Measurements from ENCODE around the gene MARCHF5. TPM values are rescaled to one million over a fixed set of nuclear protein-coding genes. Genes with fewer than 3 reads are reported as not detected.
"Not testable (repeated sequence)": the region's sequence is repeated elsewhere in the genome, so short reads cannot be mapped to it uniquely, and the experiment has no call there.

MARCHF5 gene
- total RNA-seq, 1 experiment from 2014 or later = 32.2 TPM

- TF ChIP-seq CREM (CRISPR knock-in tag; IDR thresholded peaks at IDR 0.05) (peak; percentile 64; the same call in 1 of the 2 replicates), RORB (CRISPR knock-in tag; IDR thresholded peaks at IDR 0.05) (no peak), ZNF396 (CRISPR knock-in tag; IDR thresholded peaks at IDR 0.05; ENCODE audit: borderline replicate concordance) (no peak; the same call in 1 of the 2 replicates), ETV6 (CRISPR knock-in tag; IDR thresholded peaks at IDR 0.05) (peak; percentile 95), ZNF232 (CRISPR knock-in tag; IDR thresholded peaks at IDR 0.05) (0 out of 2 replicates have a peak, but pooled peaks have one; percentile 37), JUN (CRISPR knock-in tag; IDR thresholded peaks at IDR 0.05) (no peak), ZNF138 (CRISPR knock-in tag; conservative IDR thresholded peaks at IDR 0.05) (no peak), FOXK1 (CRISPR knock-in tag; IDR thresholded peaks at IDR 0.05) (peak; percentile 89), HMGA2 (CRISPR knock-in tag; IDR thresholded peaks at IDR 0.05) (no peak), ZNF317 (CRISPR knock-in tag; IDR thresholded peaks at IDR 0.05; ENCODE audit: borderline replicate concordance, low read depth) (no peak), MYBL2 (CRISPR knock-in tag; IDR thresholded peaks at IDR 0.05) (0 out of 2 replicates have a peak, but pooled peaks have one; percentile 28), TEAD1 (CRISPR knock-in tag; IDR thresholded peaks at IDR 0.05) (peak; percentile 73), ATF2 (CRISPR knock-in tag; IDR thresholded peaks at IDR 0.05; ENCODE audit: borderline replicate concordance, low read depth) (no peak), CREB1 (CRISPR knock-in tag; IDR thresholded peaks at IDR 0.05) (no peak), TEAD4 (CRISPR knock-in tag; IDR thresholded peaks at IDR 0.05) (peak; percentile 80), TCF7 (CRISPR knock-in tag; IDR thresholded peaks at IDR 0.05; ENCODE audit: low read depth) (no peak), JAZF1 (CRISPR knock-in tag; IDR thresholded peaks at IDR 0.05) (no peak), TP53 (CRISPR knock-in tag; IDR thresholded peaks at IDR 0.05) (0 out of 2 replicates have a peak, but pooled peaks have one; percentile 57), ZBTB21 (CRISPR knock-in tag; IDR thresholded peaks at IDR 0.05; ENCODE audit: borderline replicate concordance) (no peak; the same call in 1 of the 2 replicates), EMX1 (CRISPR knock-in tag; IDR thresholded peaks at IDR 0.05) (no peak), FOXP1 (CRISPR knock-in tag; IDR thresholded peaks at IDR 0.05; ENCODE audit: borderline replicate concordance) (no peak)
- TF ChIP-seq, protein P1, sequence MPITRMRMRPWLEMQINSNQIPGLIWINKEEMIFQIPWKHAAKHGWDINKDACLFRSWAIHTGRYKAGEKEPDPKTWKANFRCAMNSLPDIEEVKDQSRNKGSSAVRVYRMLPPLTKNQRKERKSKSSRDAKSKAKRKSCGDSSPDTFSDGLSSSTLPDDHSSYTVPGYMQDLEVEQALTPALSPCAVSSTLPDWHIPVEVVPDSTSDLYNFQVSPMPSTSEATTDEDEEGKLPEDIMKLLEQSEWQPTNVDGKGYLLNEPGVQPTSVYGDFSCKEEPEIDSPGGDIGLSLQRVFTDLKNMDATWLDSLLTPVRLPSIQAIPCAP (CRISPR knock-in tag; IDR thresholded peaks at IDR 0.05) = peak; percentile 62; the same call in 1 of the 2 replicates
- TF ChIP-seq, protein P2, sequence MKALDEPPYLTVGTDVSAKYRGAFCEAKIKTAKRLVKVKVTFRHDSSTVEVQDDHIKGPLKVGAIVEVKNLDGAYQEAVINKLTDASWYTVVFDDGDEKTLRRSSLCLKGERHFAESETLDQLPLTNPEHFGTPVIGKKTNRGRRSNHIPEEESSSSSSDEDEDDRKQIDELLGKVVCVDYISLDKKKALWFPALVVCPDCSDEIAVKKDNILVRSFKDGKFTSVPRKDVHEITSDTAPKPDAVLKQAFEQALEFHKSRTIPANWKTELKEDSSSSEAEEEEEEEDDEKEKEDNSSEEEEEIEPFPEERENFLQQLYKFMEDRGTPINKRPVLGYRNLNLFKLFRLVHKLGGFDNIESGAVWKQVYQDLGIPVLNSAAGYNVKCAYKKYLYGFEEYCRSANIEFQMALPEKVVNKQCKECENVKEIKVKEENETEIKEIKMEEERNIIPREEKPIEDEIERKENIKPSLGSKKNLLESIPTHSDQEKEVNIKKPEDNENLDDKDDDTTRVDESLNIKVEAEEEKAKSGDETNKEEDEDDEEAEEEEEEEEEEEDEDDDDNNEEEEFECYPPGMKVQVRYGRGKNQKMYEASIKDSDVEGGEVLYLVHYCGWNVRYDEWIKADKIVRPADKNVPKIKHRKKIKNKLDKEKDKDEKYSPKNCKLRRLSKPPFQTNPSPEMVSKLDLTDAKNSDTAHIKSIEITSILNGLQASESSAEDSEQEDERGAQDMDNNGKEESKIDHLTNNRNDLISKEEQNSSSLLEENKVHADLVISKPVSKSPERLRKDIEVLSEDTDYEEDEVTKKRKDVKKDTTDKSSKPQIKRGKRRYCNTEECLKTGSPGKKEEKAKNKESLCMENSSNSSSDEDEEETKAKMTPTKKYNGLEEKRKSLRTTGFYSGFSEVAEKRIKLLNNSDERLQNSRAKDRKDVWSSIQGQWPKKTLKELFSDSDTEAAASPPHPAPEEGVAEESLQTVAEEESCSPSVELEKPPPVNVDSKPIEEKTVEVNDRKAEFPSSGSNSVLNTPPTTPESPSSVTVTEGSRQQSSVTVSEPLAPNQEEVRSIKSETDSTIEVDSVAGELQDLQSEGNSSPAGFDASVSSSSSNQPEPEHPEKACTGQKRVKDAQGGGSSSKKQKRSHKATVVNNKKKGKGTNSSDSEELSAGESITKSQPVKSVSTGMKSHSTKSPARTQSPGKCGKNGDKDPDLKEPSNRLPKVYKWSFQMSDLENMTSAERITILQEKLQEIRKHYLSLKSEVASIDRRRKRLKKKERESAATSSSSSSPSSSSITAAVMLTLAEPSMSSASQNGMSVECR (CRISPR knock-in tag; IDR thresholded peaks at IDR 0.05; ENCODE audit: borderline replicate concordance) = peak; percentile 92
- TF ChIP-seq, protein P3, sequence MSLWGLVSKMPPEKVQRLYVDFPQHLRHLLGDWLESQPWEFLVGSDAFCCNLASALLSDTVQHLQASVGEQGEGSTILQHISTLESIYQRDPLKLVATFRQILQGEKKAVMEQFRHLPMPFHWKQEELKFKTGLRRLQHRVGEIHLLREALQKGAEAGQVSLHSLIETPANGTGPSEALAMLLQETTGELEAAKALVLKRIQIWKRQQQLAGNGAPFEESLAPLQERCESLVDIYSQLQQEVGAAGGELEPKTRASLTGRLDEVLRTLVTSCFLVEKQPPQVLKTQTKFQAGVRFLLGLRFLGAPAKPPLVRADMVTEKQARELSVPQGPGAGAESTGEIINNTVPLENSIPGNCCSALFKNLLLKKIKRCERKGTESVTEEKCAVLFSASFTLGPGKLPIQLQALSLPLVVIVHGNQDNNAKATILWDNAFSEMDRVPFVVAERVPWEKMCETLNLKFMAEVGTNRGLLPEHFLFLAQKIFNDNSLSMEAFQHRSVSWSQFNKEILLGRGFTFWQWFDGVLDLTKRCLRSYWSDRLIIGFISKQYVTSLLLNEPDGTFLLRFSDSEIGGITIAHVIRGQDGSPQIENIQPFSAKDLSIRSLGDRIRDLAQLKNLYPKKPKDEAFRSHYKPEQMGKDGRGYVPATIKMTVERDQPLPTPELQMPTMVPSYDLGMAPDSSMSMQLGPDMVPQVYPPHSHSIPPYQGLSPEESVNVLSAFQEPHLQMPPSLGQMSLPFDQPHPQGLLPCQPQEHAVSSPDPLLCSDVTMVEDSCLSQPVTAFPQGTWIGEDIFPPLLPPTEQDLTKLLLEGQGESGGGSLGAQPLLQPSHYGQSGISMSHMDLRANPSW (CRISPR knock-in tag; conservative IDR thresholded peaks at IDR 0.05; ENCODE audit: low read depth) = no peak
- TF ChIP-seq, protein P4, sequence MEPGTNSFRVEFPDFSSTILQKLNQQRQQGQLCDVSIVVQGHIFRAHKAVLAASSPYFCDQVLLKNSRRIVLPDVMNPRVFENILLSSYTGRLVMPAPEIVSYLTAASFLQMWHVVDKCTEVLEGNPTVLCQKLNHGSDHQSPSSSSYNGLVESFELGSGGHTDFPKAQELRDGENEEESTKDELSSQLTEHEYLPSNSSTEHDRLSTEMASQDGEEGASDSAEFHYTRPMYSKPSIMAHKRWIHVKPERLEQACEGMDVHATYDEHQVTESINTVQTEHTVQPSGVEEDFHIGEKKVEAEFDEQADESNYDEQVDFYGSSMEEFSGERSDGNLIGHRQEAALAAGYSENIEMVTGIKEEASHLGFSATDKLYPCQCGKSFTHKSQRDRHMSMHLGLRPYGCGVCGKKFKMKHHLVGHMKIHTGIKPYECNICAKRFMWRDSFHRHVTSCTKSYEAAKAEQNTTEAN (CRISPR knock-in tag; IDR thresholded peaks at IDR 0.05) = no peak
- TF ChIP-seq, protein P5, sequence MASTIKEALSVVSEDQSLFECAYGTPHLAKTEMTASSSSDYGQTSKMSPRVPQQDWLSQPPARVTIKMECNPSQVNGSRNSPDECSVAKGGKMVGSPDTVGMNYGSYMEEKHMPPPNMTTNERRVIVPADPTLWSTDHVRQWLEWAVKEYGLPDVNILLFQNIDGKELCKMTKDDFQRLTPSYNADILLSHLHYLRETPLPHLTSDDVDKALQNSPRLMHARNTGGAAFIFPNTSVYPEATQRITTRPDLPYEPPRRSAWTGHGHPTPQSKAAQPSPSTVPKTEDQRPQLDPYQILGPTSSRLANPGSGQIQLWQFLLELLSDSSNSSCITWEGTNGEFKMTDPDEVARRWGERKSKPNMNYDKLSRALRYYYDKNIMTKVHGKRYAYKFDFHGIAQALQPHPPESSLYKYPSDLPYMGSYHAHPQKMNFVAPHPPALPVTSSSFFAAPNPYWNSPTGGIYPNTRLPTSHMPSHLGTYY (CRISPR knock-in tag; IDR thresholded peaks at IDR 0.05) = no peak
Measured at GRCh38 chr10:92387289-92387940, 96.4 kb downstream of the MARCHF5 start (continued).

DNA sequence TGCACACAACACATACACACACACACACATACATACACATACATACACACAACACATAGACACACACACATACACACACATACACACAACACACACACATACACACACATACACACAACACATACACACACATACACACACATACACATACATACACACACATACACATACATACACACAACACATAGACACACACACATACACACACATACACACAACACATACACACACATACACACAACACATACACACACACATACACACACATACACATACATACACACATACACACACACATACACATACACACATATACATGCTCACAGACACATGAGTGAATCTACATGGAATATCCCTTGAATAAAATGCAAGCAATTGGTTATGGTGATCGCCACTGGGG is 102.2 kb downstream of the MARCHF5 start:
- H3K9me3 Mint-ChIP-seq; H3K36me3 Mint-ChIP-seq; H3K27me3 Mint-ChIP-seq (ENCODE audit: low read depth); DNase-seq (ENCODE audit: low spot score); H3K4me3 Mint-ChIP-seq; ATAC-seq; CTCF ChIA-PET; H3K27ac Mint-ChIP-seq; H3K4me1 Mint-ChIP-seq; POLR2A ChIA-PET: not testable (repeated sequence)
